Keratinocyte (primary cell): ENCODE data around the gene MDH1.

Source experiments
- CTCF ChIP-seq, 3 experiments: IDR thresholded peaks in 1 of 3; conservative IDR thresholded peaks in 1 of 3; optimal IDR thresholded peaks in 1 of 3; 2 replicates in 2 of 3; 3 replicates in 1 of 3; pipeline versions ENCODE3 to v1.5.1; 2011; ENCODE audit warnings: low read length in 3 of 3, mild to moderate bottlenecking in 3 of 3, moderate library complexity in 2 of 3, control low read depth in 1 of 3, inconsistent platforms in 1 of 3; ENCODE audit not compliant: insufficient read depth in 2 of 3; ENCODE audit errors: extremely low read depth in 1 of 3
- EZH2 ChIP-seq: IDR thresholded peaks from one replicate; pipeline ENCODE4 v1.6.1; 2012; ENCODE audit warnings: inconsistent platforms, mild to moderate bottlenecking, low read length, moderate library complexity

- TF ChIP-seq CTCF (optimal IDR thresholded peaks at IDR 0.05 in 1 of 3, IDR thresholded peaks at IDR 0.05 in 1 of 3, conservative IDR thresholded peaks at IDR 0.05 in 1 of 3; ENCODE audit: extremely low read depth in 1 of 3, insufficient read depth in 2 of 3, low read length in 3 of 3) (no peak), EZH2 (no peak)
These were observed 39.1 kb downstream of the MDH1 start for GRCh38 chr2:63627866-63628265.
